ENCODE results near the gene CDH1.

CDH1 gene

DNA sequence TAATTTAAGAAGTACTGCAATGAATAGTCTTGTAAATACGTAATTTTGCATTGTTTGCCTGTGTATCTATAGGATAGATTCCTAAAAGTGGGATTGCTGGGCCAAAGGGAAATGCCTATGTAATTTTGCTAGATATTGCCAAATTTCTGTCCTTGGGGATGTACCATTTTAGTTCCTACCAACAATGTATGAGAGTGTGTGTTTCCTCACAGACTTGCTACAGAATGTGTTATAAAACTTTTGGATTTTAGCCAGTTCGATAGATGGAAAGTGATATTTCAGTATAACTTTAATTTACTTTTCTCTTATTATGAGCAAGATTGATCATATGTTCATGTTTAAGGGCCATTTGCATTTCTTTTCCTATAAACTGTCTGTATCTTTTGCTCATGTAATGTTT is 114.5 kb downstream of the CDH1 start:
- TF ChIP-seq ZNF274 (IDR thresholded peaks at IDR 0.05; ENCODE audit: low read depth, low read length): no peak

DNA sequence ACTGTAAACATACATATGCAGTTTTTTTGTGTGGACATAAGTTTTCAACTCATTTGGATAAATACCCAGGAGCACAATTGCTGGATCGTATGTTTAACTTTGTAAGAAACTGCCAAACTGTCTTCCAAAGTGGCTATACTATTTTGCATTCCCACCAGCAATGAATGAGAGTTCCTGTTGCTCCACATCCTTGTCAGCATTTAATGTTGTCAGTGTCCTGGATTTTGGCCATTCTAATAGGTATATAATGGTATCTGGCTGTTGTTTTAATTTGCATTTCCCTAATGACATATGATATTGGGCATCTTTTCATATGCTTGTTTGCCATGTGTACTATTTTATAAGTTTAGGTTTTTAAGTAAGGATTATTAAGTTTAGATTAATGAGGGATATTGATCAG is 120.4 kb downstream of the CDH1 start:
- H3K4me3 ChIP-seq (ENCODE audit: low read length): no peak overlapping the region
- no peak for TF ChIP-seq ZNF274 (IDR thresholded peaks at IDR 0.05; ENCODE audit: low read depth, low read length)

More for the DNA sequence above, 114.5 kb downstream of the CDH1 start:
- H3K4me3 ChIP-seq (ENCODE audit: low read length): no peak overlapping the region

DNA sequence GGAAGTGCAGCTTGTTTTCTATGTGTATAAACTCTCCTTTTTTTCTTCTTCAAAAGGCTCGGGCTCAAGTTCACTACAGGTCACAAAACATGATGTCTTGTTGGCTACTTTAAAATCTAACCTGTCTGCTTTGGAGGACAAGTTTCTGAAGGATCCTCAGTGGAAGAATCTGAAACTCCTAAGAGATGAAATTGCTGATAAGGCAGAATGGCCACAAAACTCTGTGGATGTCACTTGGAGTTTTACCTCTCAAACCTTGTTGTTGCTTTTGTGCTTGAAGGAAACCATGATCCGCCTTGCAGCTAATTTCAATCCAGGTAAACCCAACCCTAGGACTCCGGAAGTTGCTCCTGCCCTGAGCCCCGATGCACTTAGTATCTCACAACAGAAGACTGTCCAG is 122.7 kb downstream of the CDH1 start:
- no peak for TF ChIP-seq ZNF274 (IDR thresholded peaks at IDR 0.05; ENCODE audit: low read depth, low read length)
- H3K4me3 ChIP-seq (ENCODE audit: low read length): no peak overlapping the region

DNA sequence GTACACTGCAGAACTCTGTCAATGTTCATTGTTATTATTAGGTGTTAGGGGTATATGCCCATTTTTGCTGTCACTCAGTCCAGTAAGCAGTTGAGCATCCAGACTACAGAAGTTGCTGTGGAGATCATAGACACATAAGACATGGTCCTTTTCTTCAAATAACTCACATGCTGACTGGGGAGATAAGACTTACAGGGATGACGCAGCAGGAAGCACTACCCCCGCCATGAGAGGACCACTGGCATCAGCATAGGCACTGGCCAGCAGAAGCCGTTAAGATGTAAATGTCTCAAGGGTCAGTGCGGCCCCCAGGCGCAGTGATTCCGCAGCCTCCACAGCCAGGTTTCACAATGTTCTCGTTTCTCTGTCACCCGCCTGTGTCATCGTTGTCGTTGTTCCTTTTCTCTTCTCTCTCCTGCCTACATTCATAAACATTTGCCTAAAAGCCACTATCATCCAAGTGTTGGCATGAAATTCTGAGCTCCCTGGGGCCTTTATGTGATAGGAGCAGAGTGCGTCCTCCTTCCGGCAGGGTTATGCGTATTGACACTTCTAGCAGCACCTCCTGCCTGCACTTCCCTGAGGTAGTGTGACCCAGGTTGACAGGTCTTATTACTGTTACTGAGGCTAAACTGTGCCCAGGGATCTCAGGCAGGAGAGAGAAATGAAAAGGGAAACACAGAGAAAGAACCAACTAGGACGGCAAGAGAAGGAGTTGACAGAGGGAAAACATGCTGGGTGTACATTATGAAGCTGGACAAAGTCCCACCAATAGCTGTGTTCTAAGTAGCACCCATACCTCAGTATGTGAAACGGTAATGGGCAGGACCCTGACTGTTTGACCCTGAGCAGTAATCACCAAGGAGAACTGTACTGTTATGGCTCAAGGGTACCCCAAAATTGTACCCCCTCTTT is 124.1 kb downstream of the CDH1 start:
- TF ChIP-seq ZNF274 (IDR thresholded peaks at IDR 0.05; ENCODE audit: low read depth, low read length): no peak
- H3K4me3 ChIP-seq (ENCODE audit: low read length): no peak overlapping the region

DNA sequence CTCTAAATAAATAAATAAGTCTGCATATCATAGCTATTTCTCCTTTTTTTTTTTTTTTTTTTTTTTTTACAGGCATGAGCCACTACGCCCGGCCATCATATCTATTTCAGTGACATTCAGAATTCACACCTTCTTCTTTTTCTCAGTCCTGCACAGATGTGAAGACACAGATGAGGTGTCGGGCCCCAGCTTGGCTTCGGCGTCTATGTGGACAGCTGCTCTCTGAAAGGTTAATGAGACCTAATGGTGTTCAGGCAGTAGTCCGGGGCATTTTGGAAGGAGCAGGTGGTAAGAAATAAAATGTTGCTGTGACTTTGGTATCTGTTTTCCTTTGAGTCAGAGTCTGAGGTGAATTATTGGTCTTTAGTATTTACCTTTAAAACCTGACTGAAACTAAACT is 129.8 kb downstream of the CDH1 start:
- H3K4me3 ChIP-seq (ENCODE audit: low read length): no peak overlapping the region
- no peak for TF ChIP-seq ZNF274 (IDR thresholded peaks at IDR 0.05; ENCODE audit: low read depth, low read length)

DNA sequence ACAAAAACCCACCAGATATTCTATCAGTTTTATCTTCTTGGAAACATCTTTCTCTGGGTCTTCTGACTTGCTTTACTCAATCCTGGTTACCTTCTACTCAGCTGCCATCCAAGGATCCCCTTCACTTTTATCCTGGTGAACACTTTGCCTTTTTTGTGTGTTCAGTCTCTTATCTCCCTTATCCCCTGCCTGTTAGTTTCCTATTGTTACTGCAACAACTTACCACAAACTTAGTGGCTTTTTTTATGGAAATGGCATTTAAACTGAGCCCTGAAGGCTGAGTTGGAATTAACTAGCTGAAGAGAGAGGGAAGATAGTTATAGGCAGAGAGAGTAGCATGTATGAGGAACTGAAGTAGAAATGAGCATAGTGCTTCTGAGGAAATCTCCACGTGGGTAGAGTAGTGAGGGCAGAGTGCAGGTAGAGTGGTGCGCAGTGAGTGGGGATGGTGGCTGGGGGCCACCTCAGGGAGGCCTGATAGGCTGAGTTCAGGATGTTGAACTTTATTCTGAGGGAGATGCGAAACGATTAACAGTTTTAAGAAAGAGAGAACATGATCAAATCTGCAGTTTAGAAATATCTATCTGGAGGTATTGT is 132.5 kb downstream of the CDH1 start:
- H3K4me3 ChIP-seq (ENCODE audit: low read length): no peak overlapping the region
- TF ChIP-seq ZNF274 (IDR thresholded peaks at IDR 0.05; ENCODE audit: low read depth, low read length): no peak

DNA sequence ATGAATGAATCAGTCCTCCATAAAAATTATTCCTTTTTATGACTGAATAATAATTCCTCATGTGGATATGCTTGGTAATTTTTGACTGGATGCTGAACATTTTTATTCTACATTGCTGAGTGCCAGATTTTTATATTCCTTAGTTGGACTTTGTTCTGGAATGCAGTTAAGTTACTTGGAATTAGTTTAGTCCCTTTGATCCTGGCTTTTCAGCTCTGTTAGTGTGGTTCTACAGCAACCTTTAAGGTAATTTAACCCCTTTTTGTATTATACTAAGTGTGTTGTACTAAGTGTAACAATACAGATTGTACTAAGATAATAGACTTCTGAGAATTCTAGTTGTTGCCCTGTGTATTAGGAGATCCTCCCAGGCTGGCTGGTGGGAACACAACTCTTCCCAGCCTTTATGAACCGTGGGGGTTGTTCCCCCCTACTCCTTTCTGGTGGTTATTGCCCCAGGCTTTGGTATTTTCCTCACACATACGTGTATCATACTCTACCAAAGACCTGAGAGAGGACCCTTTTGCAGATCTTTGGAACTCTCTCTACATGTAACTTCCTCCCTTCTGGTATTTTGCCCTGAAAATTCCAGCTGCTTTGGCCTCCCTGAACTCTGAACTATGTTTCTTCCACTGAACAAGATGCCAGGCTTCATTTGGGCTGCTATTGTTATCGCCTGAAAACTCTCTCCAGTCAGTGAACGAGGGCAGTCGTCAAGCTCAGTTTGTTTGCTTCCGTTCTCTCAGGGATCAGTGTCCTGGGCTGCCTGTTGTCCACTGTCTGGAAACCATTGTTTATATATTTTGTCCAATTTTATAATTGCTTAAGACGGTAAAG is 136.8 kb downstream of the CDH1 start:
- H3K4me3 ChIP-seq (ENCODE audit: low read length): no peak overlapping the region
- TF ChIP-seq ZNF274 (IDR thresholded peaks at IDR 0.05; ENCODE audit: low read depth, low read length): no peak

DNA sequence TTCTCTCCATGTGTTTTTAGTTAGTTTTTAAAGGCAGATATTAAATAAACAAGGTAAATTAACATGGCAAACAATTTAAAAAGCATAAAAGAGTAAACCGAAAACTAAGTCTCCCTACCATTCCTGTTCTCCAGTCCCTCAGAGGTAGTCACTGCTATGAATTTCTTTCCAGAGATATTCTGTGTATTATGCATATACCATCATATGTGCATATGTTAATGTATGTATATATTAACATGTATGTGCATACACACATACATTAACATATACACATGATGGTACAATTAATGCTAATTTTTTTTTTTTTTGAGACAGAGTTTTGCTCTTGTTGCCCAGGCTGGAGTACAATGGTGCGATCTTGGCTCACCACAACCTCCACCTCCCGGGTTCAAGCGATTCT is 138.8 kb downstream of the CDH1 start:
- TF ChIP-seq ZNF274 (IDR thresholded peaks at IDR 0.05; ENCODE audit: low read depth, low read length): no peak
- H3K4me3 ChIP-seq (ENCODE audit: low read length): no peak overlapping the region

DNA sequence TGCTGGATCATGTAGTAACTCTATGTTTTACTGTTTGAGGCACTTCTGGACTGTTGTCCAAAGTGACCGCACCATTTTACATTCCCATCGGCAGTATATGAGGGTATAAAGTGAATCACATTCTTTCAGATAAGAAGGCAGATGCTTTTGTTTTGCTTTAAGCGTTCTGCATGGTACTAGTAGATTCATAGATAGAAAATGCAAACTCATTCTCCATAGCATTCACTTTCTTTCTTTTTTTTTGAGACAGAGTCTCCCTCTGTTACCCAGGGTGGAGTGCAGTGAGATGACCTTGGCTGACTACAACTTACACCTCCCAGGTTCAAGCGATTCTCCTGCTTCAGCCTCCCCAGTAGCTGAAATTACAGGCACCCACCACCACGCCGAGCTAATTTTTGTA is 146.6 kb downstream of the CDH1 start:
- TF ChIP-seq ZNF274 (IDR thresholded peaks at IDR 0.05; ENCODE audit: low read depth, low read length): no peak
- no peak overlapping the region for H3K4me3 ChIP-seq (ENCODE audit: low read length)

DNA sequence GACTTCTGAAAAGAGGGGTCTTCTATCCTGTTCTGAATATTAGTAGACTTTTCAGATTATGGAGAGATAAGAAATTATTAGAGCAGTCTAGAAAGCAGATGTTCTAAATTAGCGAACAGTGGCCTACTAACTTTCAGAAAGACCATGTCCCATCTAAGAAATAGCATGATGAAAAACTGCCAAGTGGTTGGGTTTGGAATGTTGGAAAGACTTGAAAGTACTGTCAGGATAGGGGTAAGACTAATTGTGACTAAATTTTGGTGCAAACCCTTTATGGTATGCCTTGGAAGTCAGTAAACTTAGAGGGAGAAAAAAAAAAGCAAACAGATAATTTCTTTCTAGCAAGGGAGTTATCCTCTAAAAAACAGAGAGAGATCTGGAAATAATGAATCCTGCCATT is 147.3 kb downstream of the CDH1 start:
- no peak for TF ChIP-seq ZNF274 (IDR thresholded peaks at IDR 0.05; ENCODE audit: low read depth, low read length)
- H3K4me3 ChIP-seq (ENCODE audit: low read length): no peak overlapping the region
